NCI-H1417 treated with DMSO at 0.1 percent for 48 hours (cell line): ENCODE results near the gene MAP3K3.

Experiments
- DNase-seq: peaks from one replicate; lab custom pipeline; 2025; lab: John Stamatoyannopoulos, UW

The MAP3K3 gene

GRCh38 chr17:63621684-63622573, at the start of gene MAP3K3:
MAP3K3 (plus strand) TSS chr17:63622417; CDS start chr17:63622760, 343 bp downstream.
- DNase-seq, result peak; percentile 98

DNA sequence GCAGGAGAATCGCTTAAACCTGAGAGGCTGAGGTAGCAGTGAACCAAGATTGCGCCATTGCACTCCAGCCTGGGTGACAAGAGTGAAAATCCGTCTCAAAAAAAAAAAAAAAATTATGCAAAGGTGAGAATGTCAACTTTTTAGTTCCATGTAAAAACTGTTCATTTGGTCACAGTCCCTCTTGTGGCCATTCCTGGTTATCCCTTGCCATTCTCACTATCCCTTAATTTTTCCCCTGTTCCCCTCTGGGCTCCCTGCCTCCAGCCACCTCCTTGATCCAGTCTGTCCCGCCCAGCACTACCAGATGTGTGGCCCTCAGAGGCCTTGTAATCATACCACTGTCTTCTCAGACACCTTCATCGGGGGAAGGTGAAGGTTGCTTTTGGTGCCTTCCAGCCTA, 48.6 kb upstream of the MAP3K3 start:
- DNase-seq, result no peak

- no peak for DNase-seq
Measured at GRCh38 chr17:63578027-63578768, 44.0 kb upstream of the MAP3K3 start.

- no peak for DNase-seq
Measured at GRCh38 chr17:63578769-63579111, 43.5 kb upstream of the MAP3K3 start.

DNA sequence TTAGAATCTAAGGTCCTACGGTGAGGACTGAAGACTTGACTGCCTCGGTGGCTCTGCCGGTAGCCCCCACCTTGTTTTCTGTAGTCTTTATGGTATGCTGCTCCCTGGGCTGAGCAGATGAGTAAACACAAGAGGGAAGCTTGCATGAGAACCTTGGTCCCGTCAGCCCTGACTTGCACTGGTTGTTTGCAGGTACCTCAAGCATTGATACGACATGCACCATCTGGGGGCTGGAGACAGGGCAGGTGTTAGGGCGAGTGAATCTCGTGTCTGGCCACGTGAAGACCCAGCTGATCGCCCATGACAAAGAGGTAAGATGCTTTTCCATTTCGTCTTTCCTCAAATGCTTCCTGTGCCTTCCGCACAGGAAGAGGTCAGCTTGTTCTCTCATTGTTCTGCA, 42.6 kb upstream of the MAP3K3 start:
- no peak for DNase-seq

GRCh38 chr17:63587770-63588169, 34.4 kb upstream of the MAP3K3 start:
- no peak for DNase-seq

DNA sequence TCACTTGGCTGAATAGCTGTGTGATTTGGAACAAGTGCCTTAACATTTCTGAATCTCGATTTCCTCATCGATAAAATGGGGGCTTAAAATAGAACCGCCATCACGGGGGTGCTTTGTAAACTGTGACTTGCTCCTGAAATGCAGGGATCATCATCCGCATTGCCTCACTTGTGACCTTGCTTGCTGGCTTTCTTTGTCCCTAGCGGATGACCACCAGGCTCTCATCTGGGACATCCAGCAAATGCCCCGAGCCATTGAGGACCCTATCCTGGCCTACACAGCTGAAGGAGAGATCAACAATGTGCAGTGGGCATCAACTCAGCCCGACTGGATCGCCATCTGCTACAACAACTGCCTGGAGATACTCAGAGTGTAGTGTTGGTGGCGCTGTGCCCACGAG, 33.4 kb upstream of the MAP3K3 start:
- no peak for DNase-seq

DNA sequence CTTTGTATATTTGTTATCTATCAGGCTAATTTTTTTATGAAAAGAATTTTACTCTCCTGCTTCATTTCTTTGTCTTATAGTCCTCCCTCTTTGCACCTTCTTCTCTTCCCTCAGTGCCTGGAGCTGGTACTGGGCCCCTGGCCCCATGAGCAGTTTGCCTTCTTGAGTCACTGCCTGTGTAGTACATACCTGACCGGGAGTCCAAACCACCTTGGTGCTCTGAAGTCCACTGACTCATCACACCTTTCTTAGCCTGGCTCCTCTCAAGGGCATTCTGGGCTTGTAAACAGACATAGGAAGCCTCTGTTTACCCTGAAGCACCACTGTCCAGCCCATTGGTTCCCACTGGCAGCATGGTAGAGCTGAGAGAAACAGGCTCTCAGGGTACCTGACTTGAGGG, 32.6 kb upstream of the MAP3K3 start:
- DNase-seq, result no peak

DNA sequence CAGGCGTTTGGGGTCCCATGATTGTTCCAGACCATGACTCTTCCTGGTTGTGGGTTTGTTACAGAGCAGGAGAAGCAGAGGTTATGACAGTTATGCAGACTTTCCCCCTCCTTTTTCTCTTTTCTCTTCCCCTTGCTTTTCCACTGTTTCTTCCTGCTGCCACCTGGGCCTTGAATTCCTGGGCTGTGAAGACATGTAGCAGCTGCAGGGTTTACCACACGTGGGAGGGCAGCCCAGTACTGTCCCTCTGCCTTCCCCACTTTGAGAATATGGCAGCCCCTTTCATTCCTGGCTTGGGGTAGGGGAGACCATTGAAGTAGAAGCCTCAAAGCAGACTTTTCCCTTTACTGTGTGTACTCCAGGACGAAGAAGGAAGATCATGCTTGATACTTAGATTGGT, 29.4 kb upstream of the MAP3K3 start:
- no peak for DNase-seq

DNA sequence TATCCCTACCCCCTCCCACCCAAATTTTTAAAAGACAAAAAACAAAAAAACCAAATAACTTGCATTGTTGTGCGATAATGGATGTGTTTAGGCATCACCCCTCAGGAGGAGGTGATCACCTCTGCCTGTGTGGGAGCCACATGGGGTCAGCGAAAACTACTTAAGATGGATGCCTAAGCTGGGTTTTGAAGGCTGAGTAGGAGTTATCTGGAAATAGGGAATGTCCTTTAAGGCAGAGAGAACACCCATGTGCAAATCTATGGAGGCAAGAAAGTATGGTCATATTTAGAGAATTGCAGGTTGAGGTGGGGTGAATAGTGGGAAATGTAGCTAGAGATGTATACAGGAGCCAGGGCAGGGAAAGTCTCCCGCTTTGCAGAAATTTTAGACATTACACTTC, 27.1 kb upstream of the MAP3K3 start:
- no peak for DNase-seq

GRCh38 chr17:63596856-63597586, 25.2 kb upstream of the MAP3K3 start:
- no peak for DNase-seq

GRCh38 chr17:63598281-63598680, 23.9 kb upstream of the MAP3K3 start:
- DNase-seq, result no peak

- DNase-seq, result peak; percentile 36
Measured at GRCh38 chr17:63600569-63601438, 21.4 kb upstream of the MAP3K3 start, which contains the start of gene TACO1. TACO1 (plus strand) TSS chr17:63600895; CDS start chr17:63601084, 189 bp downstream.

DNA sequence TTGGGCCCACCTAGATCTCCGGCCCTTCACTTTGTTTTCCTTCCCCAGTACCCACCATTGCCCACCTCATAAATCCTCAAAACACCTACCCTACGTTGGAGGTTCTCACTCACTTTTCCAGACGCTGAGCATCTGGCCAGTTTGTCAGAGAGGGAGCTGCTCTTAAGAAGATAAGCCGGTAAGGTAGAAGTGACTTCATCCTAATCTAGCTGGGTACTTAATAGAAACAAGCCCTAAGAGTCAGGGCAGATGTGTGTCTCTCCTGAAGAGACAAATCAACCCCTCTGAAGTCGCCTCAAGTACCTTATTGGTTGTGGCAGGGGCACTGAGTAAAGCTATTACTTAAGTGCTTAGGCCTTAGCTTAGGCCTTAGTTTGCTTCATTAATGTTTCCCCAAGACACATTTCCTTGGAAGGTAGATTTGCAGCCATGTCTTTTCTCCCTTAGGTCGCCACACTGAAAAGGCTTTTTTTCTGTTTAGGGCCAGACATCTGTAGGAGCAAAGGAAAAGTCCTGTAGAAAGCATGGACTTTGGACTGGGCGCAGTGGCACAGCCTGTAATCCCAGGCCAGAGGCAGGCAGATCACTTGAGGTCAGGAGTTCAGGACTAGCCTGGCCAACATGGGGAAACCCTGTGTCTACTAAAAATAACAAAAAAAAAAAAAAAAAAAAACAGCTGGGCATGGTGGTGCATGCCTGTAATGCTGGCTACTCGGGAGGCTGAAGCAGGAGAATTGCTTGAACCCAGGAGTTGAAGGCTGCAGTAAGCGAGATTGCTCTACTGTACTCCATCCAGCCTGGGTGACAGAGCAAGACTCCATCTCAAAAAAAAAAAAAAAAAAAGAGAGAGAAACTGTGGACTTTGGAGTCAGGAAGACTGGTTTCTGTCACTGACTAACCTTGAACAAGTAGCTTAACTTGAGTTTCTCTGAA, 20.5 kb upstream of the MAP3K3 start:
- no peak for DNase-seq

GRCh38 chr17:63609816-63610573, 12.2 kb upstream of the MAP3K3 start:
- no peak for DNase-seq

DNA sequence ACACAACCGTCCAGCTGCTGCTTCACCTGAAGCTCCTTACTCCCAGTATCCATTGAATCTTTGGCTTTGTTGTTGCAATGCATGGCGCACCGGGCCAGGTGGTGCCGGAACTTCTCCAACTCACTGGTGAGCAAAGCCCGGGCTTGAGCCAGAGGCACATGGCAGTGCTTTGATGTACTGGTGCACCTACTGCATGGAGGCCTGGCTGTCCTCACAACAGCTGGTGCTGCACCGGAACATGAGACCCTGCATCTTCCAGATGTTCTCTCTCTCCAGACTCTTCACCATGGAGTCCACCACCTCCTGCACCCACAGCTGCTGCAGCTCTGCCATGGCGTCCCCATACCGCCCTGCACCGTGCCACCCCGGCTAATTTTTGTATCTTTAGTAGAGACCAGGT, 11.4 kb upstream of the MAP3K3 start:
- no peak for DNase-seq

GRCh38 chr17:63611354-63611753, 10.9 kb upstream of the MAP3K3 start:
- DNase-seq, result no peak

DNA sequence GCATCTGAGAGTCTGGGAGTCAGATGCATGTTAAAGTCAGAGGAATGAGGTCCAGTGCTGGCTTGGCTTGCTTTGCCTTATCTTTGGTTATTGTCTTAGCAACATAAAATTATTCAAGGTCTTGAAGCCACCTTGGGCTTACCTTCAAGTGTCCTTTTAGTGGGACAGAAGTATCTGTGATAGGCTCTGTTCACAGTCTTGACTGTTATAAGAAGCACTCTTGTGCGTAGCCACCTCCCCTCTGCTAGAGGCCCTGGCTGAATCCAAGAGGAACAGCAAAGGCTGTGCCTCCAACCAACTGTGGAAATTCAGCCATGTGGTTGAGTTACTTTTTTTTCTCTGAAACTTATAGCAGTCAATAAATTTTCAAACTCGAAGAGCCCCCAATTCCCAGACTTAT, 8.6 kb upstream of the MAP3K3 start:
- DNase-seq, result no peak

DNA sequence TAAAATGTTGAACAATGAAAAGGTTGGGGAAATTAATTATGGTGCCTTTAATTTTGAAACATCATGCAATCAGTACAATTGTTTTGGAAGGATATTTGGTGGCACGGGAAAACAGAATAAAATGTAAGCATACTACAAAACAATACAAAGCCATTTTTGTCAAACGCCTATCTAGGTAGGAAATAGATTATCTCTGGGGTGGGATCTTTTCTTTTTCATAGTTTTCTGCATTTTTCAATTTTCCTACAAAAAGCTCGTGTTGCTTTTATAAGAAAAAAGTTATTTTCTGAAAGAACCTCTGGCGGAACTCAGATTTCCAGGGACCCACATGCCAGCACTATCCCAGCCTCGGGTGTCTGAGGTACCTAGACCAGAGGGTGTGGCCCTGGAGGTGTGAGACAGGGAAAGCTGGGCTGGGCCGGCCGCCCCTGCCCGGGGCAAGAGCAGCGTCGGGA, 961 bp upstream of the MAP3K3 start:
- DNase-seq, result no peak
